GM23338 (cell line): ENCODE measurements around the gene SP2. TPM values are rescaled to one million over a fixed set of nuclear protein-coding genes. Genes with fewer than 3 reads are reported as not detected.

Experiments
- ATAC-seq: fragments of 200-7000 bp; cut with Tn5 transposase; 3 replicates; pipeline ENCODE4 v1.9.1; 2020
- DNase-seq: peaks from one replicate; pipeline ENCODE4 v3.0.0-alpha.2; 2015; ENCODE audit warnings: low spot score
- H2AFZ ChIP-seq: fragments of 200-600 bp; sonication (generic); 2 replicates; pipeline ENCODE4 v1.8.0; 2016; ENCODE audit warnings: antibody characterized with exemption, mild to moderate bottlenecking, moderate library complexity
- H3F3A ChIP-seq: fragments of 200-600 bp; sonication (generic); replicated peaks from 2 replicates; pipeline ENCODE4 v1.8.0; 2017; ENCODE audit warnings: antibody characterized with exemption, mixed run types, low read depth
- H3K27ac ChIP-seq: fragments of 200-600 bp; sonication (generic); 2 replicates; pipeline ENCODE4 v1.6.1; 2016; ENCODE audit warnings: low read depth
- H3K27me3 ChIP-seq: fragments of 200-600 bp; sonication (generic); 2 replicates; pipeline ENCODE4 v1.8.0; 2016; ENCODE audit warnings: mild to moderate bottlenecking, mixed run types, moderate library complexity; ENCODE audit not compliant: insufficient read depth
- H3K36me3 ChIP-seq: fragments of 200-600 bp; sonication (generic); 2 replicates; pipeline ENCODE4 v1.8.0; 2016; ENCODE audit warnings: mild to moderate bottlenecking; ENCODE audit not compliant: insufficient read depth
- H3K4me1 ChIP-seq: fragments of 200-600 bp; sonication (generic); 2 replicates; pipeline ENCODE4 v1.8.0; 2016; ENCODE audit warnings: mild to moderate bottlenecking, moderate library complexity; ENCODE audit not compliant: insufficient read depth
- H3K4me2 ChIP-seq: fragments of 200-600 bp; sonication (generic); 2 replicates; pipeline ENCODE4 v1.7.1; 2017; ENCODE audit warnings: mixed run types
- H3K4me3 ChIP-seq: fragments of 200-600 bp; sonication (generic); 2 replicates; pipeline ENCODE4 v1.6.1; 2016; ENCODE audit warnings: mixed run types
- H3K79me2 ChIP-seq: fragments of 200-600 bp; sonication (generic); replicated peaks from 2 replicates; pipeline ENCODE4 v1.8.0; 2017; ENCODE audit warnings: mild to moderate bottlenecking; ENCODE audit not compliant: insufficient read depth
- H3K9me2 ChIP-seq: fragments of 200-600 bp; sonication (generic); 2 replicates; pipeline ENCODE4 v1.8.0; 2017; ENCODE audit not compliant: insufficient read depth
- H4K20me1 ChIP-seq: fragments of 200-600 bp; sonication (generic); replicated peaks from 2 replicates; pipeline ENCODE4 v1.8.0; 2017; ENCODE audit warnings: mild to moderate bottlenecking; ENCODE audit not compliant: insufficient read depth
- H3K27ac Mint-ChIP-seq: 2 replicates; pipeline ENCODE4 v1.8.0; 2020; ENCODE audit warnings: inconsistent platforms, mild to moderate bottlenecking, moderate library complexity, mixed read lengths
- H3K27me3 Mint-ChIP-seq: 3 replicates; pipeline ENCODE4 v1.8.0; 2022; ENCODE audit warnings: low read depth, mild to moderate bottlenecking, moderate library complexity, mixed read lengths, inconsistent platforms; ENCODE audit not compliant: insufficient read depth, poor library complexity
- H3K36me3 Mint-ChIP-seq: 3 replicates; pipeline ENCODE4 v1.8.0; 2021; ENCODE audit warnings: low read depth, mild to moderate bottlenecking, inconsistent platforms, moderate library complexity, mixed read lengths
- H3K4me1 Mint-ChIP-seq: 3 replicates; pipeline ENCODE4 v1.8.0; 2020; ENCODE audit warnings: mild to moderate bottlenecking, inconsistent platforms, mixed read lengths
- H3K4me3 Mint-ChIP-seq: 3 replicates; pipeline ENCODE4 v1.8.0; 2021; ENCODE audit warnings: moderate library complexity, mild to moderate bottlenecking, inconsistent platforms, mixed read lengths
- H3K9me3 Mint-ChIP-seq: 3 replicates; pipeline ENCODE4 v1.8.0; 2020; ENCODE audit warnings: moderate library complexity, mild to moderate bottlenecking, inconsistent platforms, mixed read lengths
- EZH2 ChIP-seq: fragments of 200-600 bp; sonication (generic); IDR thresholded peaks from one replicate; pipeline ENCODE4 v1.8.0; 2017; ENCODE audit warnings: antibody characterized with exemption, mild to moderate bottlenecking, low read depth; ENCODE audit not compliant: unreplicated experiment
- POLR2AphosphoS5 ChIP-seq: IDR thresholded peaks from 2 replicates; pipeline ENCODE4 v1.6.1; 2016; ENCODE audit warnings: antibody characterized with exemption, low read depth
- ZNF462 ChIP-seq: fragments of 250-450 bp; sonication (Bioruptor Pico); IDR thresholded peaks from 2 replicates; pipeline ENCODE4 v1.5.0; 2020; ENCODE audit warnings: mild to moderate bottlenecking, moderate library complexity
- polyA plus RNA-seq: library from polyadenylated mRNA; unstranded; fragments of >200 nt; fragmentation: Nextera tagmentation; extraction: Ambion mirVana; gene quantifications from 2 replicates; pipeline ENCODE4 v1.2.1, GENCODE V29; 2016
- total RNA-seq: library from RNA; depleted of rRNA; stranded (reverse); fragments of >200 nt; shearing (Covaris generic); gene quantifications from 2 replicates; pipeline ENCODE4 v1.2.3, GENCODE V29; 2014
- TF ChIP-seq, protein P1 (sequence below), 2 experiments: fragments of 200-600 bp in 1 of 2; sonication (generic) in 1 of 2; conservative IDR thresholded peaks; 2 replicates each; pipeline versions ENCODE4 v1.5.1 to v1.6.1; 2016 to 2017; ENCODE audit warnings: antibody characterized with exemption in 2 of 2, low read depth in 2 of 2, mild to moderate bottlenecking in 2 of 2, moderate library complexity in 1 of 2
- TF ChIP-seq, protein P2 (sequence below): IDR thresholded peaks from one replicate; pipeline ENCODE4 v1.6.1; 2018; ENCODE audit warnings: antibody characterized with exemption; ENCODE audit not compliant: unreplicated experiment
- TF ChIP-seq, protein P3 (sequence below): IDR thresholded peaks from 2 replicates; pipeline ENCODE4 v1.6.1; 2016; ENCODE audit warnings: antibody characterized with exemption

Gene SP2
- total and polyA plus RNA-seq, 2 experiments from 2014 or later: 6.0 to 12.9 TPM

DNA sequence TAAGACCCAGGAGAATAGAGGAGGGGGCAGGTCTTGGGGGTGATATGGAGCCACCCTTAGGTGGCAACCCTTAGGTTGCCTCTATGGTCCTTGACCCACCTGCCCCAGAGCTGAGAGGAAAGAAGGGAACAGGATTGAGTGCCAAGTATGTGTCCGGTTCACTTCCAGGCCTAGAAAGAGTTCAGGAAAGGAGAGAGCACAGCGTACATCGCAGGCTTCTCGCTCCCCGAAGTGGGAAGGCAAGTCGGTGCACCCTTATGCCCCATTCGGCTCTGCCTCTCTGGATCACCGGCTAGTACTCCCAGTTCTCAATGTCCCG is 45.7 kb upstream of the SP2 start (continued):
- TF ChIP-seq ZNF462: no peak

GRCh38 chr17:47850692-47851573 is 45.1 kb upstream of the SP2 start, which contains the start of gene SP6:
SP6 (minus strand) TSS chr17:47851163; CDS start chr17:47848429, 2,734 bp downstream.
- TF ChIP-seq, protein P1, sequence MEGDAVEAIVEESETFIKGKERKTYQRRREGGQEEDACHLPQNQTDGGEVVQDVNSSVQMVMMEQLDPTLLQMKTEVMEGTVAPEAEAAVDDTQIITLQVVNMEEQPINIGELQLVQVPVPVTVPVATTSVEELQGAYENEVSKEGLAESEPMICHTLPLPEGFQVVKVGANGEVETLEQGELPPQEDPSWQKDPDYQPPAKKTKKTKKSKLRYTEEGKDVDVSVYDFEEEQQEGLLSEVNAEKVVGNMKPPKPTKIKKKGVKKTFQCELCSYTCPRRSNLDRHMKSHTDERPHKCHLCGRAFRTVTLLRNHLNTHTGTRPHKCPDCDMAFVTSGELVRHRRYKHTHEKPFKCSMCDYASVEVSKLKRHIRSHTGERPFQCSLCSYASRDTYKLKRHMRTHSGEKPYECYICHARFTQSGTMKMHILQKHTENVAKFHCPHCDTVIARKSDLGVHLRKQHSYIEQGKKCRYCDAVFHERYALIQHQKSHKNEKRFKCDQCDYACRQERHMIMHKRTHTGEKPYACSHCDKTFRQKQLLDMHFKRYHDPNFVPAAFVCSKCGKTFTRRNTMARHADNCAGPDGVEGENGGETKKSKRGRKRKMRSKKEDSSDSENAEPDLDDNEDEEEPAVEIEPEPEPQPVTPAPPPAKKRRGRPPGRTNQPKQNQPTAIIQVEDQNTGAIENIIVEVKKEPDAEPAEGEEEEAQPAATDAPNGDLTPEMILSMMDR (conservative IDR thresholded peaks at IDR 0.05; ENCODE audit: low read depth in 2 of 2): peak in 1 of 2 experiments; percentile 21; a peak in 1 of 4 replicates
- TF ChIP-seq, protein P2, sequence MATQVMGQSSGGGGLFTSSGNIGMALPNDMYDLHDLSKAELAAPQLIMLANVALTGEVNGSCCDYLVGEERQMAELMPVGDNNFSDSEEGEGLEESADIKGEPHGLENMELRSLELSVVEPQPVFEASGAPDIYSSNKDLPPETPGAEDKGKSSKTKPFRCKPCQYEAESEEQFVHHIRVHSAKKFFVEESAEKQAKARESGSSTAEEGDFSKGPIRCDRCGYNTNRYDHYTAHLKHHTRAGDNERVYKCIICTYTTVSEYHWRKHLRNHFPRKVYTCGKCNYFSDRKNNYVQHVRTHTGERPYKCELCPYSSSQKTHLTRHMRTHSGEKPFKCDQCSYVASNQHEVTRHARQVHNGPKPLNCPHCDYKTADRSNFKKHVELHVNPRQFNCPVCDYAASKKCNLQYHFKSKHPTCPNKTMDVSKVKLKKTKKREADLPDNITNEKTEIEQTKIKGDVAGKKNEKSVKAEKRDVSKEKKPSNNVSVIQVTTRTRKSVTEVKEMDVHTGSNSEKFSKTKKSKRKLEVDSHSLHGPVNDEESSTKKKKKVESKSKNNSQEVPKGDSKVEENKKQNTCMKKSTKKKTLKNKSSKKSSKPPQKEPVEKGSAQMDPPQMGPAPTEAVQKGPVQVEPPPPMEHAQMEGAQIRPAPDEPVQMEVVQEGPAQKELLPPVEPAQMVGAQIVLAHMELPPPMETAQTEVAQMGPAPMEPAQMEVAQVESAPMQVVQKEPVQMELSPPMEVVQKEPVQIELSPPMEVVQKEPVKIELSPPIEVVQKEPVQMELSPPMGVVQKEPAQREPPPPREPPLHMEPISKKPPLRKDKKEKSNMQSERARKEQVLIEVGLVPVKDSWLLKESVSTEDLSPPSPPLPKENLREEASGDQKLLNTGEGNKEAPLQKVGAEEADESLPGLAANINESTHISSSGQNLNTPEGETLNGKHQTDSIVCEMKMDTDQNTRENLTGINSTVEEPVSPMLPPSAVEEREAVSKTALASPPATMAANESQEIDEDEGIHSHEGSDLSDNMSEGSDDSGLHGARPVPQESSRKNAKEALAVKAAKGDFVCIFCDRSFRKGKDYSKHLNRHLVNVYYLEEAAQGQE: no peak
- TF ChIP-seq POLR2AphosphoS5: peak; percentile 77
- TF ChIP-seq, protein P3, sequence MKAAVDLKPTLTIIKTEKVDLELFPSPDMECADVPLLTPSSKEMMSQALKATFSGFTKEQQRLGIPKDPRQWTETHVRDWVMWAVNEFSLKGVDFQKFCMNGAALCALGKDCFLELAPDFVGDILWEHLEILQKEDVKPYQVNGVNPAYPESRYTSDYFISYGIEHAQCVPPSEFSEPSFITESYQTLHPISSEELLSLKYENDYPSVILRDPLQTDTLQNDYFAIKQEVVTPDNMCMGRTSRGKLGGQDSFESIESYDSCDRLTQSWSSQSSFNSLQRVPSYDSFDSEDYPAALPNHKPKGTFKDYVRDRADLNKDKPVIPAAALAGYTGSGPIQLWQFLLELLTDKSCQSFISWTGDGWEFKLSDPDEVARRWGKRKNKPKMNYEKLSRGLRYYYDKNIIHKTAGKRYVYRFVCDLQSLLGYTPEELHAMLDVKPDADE: no peak
- peak; percentile 83 for TF ChIP-seq EZH2
- no peak within 1 kb of the TSS for H3K27ac ChIP-seq
- H3K27me3 ChIP-seq: peaks cover 96% of the 10 kb centered on the region
- H3K4me3 ChIP-seq: peak within 1 kb of the TSS; percentile 58
- ATAC-seq (peak; percentile 59), DNase-seq (peak; percentile 93)
- H3K4me3 Mint-ChIP-seq: peak within 1 kb of the TSS; percentile 77
- peak within 1 kb of the TSS; percentile 96 for H3K4me2 ChIP-seq
- H3F3A ChIP-seq: peaks cover 23% of the 10 kb centered on the region
- no peaks in the 10 kb centered on the region for H3K9me2 ChIP-seq
- peaks cover 4% of the 10 kb centered on the region for H4K20me1 ChIP-seq
- no peaks in the 10 kb centered on the region for H3K9me3 Mint-ChIP-seq
- H3K27ac Mint-ChIP-seq: no peak within 1 kb of the TSS
- no peaks in the 10 kb centered on the region for H3K79me2 ChIP-seq
- H2AFZ ChIP-seq: peak within 1 kb of the TSS; percentile 96
- H3K4me1 Mint-ChIP-seq: peaks cover 40% of the 10 kb centered on the region
- peaks cover 91% of the 10 kb centered on the region for H3K27me3 Mint-ChIP-seq
- H3K4me1 ChIP-seq: peaks cover 33% of the 10 kb centered on the region
- H3K36me3 ChIP-seq: no peaks in the 10 kb centered on the region
- H3K36me3 Mint-ChIP-seq: no peaks in the 10 kb centered on the region
